ENCODE measurements around the gene CTNNBIP1.

DNA sequence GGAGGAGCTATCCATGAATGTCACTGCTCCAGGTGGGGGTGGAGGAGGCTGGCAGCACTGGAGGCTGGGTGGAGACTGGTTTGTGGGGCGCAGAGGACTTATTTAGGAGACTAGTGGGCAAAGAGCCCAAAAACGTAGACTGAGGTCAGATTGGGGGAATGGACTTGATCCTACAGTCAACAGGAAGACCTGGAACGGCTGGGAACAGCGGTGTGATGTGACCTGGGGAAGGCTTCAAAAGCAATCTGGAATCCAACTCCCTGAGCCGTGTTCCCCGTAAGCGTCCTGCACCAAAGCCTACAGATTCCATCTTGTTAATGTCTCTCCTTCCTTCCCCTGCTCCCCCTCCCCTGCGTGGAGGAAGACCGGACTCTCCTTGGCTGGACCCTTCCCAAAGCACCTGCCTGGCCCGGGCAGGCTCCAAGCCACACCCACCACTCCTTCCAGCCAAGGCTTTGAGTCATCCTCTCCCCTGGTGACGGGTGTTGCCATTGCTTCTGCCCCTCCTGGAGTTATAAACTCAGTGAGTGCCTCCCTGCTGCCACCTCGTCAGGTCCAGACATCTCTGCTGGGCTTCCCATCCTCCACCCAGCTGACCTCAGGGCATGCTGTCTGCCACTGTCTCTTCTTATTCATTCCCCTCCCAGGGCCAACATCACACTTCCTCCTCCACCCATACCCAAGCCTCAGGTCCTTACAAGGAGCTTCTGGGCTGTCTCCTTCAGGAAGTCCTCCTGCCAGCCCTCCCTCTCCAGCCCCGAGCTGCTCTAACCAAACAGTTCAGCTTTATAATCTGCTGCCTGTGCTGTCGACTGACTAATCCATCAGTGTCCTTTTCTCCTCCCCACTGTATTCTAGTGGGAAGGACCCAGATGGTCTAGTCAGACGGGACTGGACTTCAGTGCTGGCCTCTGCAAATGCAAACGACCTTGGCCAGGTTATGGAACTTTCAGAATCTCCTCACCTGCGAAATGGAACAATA, 84.7 kb downstream of the CTNNBIP1 start:
- TF ChIP-seq, protein P1, sequence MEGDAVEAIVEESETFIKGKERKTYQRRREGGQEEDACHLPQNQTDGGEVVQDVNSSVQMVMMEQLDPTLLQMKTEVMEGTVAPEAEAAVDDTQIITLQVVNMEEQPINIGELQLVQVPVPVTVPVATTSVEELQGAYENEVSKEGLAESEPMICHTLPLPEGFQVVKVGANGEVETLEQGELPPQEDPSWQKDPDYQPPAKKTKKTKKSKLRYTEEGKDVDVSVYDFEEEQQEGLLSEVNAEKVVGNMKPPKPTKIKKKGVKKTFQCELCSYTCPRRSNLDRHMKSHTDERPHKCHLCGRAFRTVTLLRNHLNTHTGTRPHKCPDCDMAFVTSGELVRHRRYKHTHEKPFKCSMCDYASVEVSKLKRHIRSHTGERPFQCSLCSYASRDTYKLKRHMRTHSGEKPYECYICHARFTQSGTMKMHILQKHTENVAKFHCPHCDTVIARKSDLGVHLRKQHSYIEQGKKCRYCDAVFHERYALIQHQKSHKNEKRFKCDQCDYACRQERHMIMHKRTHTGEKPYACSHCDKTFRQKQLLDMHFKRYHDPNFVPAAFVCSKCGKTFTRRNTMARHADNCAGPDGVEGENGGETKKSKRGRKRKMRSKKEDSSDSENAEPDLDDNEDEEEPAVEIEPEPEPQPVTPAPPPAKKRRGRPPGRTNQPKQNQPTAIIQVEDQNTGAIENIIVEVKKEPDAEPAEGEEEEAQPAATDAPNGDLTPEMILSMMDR (conservative IDR thresholded peaks at IDR 0.05; ENCODE audit: low read depth, low read length) = no peak
- TF ChIP-seq EZH2 (IDR thresholded peaks at IDR 0.05; ENCODE audit: borderline replicate concordance, low read depth, low read length, poor library complexity, severe bottlenecking) = no peak

Data from A673 (cell line).